ENCODE data around the gene SET. TPM values are rescaled to one million over a fixed set of nuclear protein-coding genes. Genes with fewer than 3 reads are reported as not detected.
A peak's percentile ranks its signal among the peaks of the same experiment; 100 is the strongest.

SET gene
- polyA plus RNA-seq, 4 donors: 556 to 701 (median 612) TPM

DNA sequence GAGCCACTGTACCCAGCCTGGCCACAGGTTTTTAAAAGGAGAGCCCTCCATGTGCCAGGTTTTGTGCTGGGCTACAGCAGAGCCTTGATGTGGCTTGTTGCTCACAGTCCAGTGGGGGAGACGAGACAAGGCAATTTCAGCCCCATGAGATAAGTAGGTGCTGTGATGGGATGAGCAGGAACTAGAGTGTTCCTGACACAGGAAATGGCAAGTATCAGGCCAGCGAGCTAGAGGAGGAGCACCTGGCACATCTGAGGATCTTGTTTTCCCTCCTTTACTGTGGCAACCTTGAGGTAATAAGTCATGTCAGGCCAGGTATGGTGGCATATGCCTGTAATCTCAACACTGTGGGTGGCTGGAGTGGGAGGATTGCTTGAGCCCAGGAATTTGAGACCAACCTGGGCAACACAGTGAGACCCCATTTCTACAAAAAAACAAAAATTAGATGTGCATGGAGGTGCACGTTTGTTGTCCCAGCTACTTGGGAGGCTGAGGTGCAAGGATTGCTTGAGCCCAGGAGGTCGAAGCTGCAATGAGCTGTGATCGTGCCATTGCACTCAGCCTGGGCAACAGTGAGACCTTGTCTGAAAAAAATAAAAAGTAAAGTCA lies 38.7 kb downstream of the SET start:
- no peak for DNase-seq (ENCODE audit: low read depth in 4 of 4, low spot score in 2 of 4)

DNA sequence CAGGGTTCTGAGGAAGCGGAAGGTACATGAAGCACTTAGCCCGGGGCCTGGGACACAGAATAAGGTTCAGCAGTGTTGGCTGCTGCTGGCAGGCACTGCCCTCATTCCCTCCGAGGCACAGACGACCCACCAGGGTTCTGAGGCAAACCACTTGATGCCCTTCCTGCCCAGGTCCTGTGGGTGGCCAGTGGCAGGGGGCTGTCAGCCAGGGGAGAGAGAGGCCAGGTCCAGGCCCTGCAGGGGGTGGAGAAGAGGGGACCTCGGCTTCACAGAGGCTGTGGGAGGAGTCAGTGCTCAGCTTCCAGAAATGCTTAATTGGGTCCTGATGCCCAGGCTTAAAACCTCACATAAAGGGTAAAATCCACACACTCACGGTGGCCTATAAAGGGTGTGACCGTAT lies 39.3 kb downstream of the SET start:
- DNase-seq (ENCODE audit: low read depth in 4 of 4, low spot score in 2 of 4): no peak

DNA sequence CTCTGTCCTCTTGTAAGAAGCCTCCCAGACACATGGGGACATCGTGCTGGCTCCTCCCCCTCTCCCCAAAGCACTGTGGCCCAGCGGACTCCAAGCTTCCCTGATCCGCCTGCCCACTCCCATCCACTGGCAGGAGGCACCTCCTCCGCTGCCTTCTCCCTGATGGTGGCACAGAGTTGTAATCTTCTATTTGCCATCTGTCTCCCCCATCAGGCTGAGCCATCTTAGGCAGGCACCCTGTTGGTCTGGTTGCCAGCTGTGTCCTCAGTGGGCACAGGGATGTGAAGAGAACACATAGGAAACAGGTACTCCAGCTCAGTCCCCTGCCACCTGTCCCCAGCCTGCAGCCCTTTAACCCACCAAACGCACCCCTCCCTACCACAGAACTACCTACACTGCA lies 40.3 kb downstream of the SET start:
- DNase-seq (ENCODE audit: low read depth in 4 of 4, low spot score in 2 of 4): no peak

DNA sequence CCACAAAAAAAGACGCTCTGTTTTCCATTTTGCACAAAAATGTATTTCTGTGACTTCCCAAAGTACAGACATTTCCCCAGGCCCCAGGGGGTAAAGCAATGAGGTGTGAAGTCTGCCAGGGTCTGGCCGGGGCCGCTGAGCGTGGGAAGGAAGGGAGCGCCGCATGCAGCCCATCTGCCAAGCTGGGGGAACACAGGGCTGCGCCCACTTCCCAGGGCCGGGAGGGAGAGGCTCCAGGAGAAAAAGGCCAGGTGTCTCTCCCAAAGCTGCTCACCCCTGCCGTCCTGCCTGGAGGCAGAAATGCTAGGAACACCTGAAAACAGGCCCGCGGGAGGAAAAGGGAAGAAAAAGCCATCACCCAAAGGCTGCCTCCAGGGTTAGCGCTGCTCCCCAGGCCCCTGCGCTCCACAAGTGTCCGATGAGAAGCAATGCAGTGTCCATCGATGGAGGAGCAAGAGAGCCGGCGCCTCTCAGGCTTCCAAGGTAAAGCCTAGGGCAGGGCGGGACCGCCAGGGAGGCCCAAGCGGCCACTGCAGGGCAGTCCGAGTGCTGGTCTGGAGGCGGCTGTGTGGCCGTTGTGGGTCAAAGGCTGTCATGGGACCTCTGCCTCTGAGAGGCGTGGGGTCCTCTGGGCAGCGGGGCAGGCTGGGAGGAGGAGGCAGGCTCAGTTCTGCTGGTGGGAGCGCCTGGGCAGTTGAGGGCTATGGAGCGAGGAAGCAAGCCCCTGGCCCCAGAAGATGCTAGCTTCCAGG lies 40.9 kb downstream of the SET start:
- DNase-seq (ENCODE audit: low read depth in 4 of 4, low spot score in 2 of 4): no peak

DNA sequence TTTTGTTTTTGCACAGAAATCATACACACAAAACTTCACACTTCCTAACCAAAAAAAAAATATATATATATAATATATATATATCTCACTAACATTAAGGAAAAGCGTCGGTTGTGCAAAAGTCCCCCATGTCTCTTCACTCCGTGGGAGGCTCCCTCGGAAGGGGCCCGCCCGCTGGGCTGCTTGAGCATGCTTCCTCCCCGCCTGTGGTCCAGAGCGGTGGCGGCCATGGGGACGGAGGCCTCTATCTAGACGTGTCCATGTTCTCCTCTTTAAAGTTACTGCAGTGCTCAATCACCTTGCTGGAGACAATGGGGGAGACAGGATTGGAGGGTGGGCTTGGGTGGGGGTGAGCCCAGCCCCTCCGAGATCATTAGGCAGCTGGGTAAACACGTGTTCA lies 42.1 kb downstream of the SET start:
- no peak for DNase-seq (ENCODE audit: low read depth in 4 of 4, low spot score in 2 of 4)

DNA sequence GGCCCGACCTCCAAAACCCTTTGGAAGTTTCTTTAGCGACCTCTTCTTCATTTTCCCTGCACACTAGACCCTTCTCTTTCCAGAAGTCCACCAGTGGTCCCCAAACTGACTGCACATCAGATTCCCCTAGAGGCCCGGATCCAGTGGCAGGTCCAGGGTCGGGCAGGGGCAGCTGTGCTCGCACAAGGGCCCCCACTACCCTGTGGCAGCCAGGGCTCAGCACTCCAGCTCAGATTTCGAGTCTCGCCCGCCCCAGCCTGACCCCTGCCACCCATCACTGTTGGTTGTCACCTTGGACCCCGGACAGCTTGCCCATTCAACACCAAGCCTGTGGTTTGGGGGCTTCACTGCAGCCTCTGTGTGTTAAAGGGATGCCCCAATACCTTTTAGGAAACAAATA lies 42.7 kb downstream of the SET start:
- DNase-seq (ENCODE audit: low read depth in 4 of 4, low spot score in 2 of 4): no peak

DNA sequence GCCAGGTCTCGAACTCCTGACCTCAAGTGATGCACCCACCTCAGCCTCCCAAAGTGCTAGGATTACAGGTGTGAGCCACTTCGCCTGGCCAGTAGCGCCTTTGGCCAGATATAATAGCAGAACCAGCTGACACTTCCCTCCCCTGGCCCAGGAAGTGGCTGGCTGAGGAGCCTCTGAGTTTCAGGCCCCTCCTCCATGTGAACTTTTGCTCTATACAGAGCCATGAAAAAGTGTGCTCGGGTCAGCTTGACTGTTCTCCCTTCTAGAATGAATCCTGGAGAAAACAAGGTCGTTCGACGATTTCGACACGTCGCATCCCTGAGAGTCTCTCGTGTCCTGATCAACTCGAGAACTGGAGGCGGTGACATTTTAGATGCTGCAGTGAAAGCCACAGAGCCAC lies 43.6 kb downstream of the SET start:
- DNase-seq (ENCODE audit: low read depth in 4 of 4, low spot score in 2 of 4): no peak

DNA sequence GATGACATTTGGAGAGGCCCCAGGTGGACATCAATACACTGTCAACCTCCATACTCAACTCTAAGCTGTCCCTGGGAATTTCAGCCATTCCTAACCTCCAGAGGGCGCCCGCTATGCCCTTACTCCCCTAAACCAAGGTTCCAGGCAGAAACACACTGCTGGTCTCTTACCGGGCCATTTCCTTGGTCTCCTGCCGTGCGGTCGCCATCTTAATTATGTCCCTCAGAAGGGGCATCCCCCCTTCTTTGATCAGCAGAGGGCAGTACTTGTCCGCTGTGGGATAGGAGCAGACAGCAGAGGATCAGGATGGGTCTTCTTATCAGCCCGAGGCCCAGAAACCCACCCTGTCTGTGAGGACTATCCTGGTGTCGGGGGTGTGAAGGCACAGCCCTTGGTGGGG lies 44.2 kb downstream of the SET start:
- DNase-seq (ENCODE audit: low read depth in 4 of 4, low spot score in 2 of 4): peak in 3 of 4 donors; percentile 51 to 73 (median 57)

DNA sequence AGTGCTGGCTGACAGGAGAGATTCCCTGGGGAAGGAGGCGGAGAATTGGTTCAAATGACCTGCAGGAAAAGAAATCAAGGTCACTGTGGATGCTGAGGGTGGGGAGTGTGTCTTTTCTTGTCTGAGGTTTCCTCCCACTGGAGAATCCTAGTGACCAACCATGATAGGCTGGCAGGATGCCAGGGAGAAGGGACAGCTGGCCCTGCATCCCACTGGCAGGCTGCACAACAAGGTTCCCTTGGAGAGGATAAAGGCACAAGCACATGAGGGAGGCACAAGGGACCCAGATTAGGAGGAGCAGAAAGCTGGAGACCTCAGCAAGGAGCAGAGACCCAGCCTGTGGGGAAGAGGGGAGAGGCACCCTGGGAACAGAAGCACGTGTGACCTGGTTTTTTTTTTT lies 46.4 kb downstream of the SET start:
- no peak for DNase-seq (ENCODE audit: low read depth in 4 of 4, low spot score in 2 of 4)

DNA sequence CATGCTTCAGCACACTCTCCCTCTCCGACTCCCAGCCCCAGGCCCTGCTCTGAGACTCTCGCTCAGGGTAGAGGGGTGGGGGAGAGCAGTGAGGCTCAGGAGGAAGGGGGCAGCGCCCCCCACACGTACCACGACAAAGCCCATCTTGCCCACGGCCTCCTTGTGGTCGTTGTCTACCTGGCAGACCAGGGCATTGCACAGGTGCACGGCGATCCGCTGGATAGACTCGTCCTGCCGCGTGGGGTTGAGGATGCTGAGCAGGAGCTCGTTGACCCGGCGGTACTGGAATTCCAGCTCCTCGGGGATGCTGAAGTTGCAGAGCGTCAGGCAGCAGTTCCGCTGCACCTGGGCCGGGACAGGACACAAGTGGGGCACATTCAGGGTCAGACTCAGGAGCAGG lies 53.4 kb downstream of the SET start:
- no peak for DNase-seq (ENCODE audit: low read depth in 4 of 4, low spot score in 2 of 4)

DNA sequence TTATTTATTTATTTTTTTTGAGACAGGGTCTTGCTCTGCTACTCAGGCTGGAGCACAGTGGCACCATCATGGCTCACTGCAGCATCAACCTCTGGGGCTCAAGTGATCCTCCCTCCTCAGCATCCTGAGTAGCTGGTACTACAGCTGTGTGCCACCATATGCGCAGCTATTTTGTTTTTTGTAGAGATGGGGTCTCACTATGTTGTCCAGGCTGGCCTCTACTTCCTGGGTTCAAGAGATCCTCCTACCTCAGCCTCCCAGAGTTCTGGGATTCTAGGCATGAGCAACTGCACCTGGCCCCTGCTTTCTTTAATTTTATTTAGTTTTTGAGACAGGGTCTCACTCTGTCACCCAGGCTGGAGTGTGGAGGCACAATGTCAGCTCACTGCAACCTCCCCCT lies 54.4 kb downstream of the SET start:
- DNase-seq (ENCODE audit: low read depth in 4 of 4, low spot score in 2 of 4): no peak

Other genes starting within 250 kb of the SET start
- gene ODF2, start 233.2 kb upstream of the SET start, polyA plus RNA-seq (ENCODE audit: insufficient read length in 4 of 4): 10 to 100 TPM; 36.0 to 57.2 (median 46.6) TPM
- gene GLE1, start 184.5 kb upstream of the SET start, polyA plus RNA-seq (ENCODE audit: insufficient read length in 4 of 4): 10 to 100 TPM; 27.9 to 30.9 (median 29.9) TPM
- 100 to 1,000 TPM; 286 to 440 (median 375) TPM for gene SPTAN1, start 136.6 kb upstream of the SET start, polyA plus RNA-seq (ENCODE audit: insufficient read length in 4 of 4)
- gene DYNC2I2, start 32.4 kb upstream of the SET start, polyA plus RNA-seq (ENCODE audit: insufficient read length in 4 of 4): 10 to 100 TPM; 55.5 to 95.5 (median 78.0) TPM
- gene PKN3, start 13.3 kb downstream of the SET start, polyA plus RNA-seq (ENCODE audit: insufficient read length in 4 of 4): 10 to 100 TPM in 3 of 4 donors, 1 to 10 TPM in 1; 6.9 to 15.6 (median 12.5) TPM
- 10 to 100 TPM; 15.6 to 26.2 (median 20.7) TPM for gene ZDHHC12, start 34.9 kb downstream of the SET start, polyA plus RNA-seq (ENCODE audit: insufficient read length in 4 of 4)
- gene ZER1, start 82.7 kb downstream of the SET start, polyA plus RNA-seq (ENCODE audit: insufficient read length in 4 of 4): 10 to 100 TPM; 33.5 to 43.9 (median 37.0) TPM
- 10 to 100 TPM; 35.4 to 41.7 (median 37.4) TPM for gene TBC1D13, start 98.0 kb downstream of the SET start, polyA plus RNA-seq (ENCODE audit: insufficient read length in 4 of 4)
- gene ENDOG, start 129.3 kb downstream of the SET start, polyA plus RNA-seq (ENCODE audit: insufficient read length in 4 of 4): 10 to 100 TPM in 2 of 4 donors, 1 to 10 TPM in 2; 6.8 to 16.4 (median 12.6) TPM
- gene SPOUT1, start 140.6 kb downstream of the SET start, polyA plus RNA-seq (ENCODE audit: insufficient read length in 4 of 4): 10 to 100 TPM; 31.8 to 52.4 (median 40.3) TPM
- gene KYAT1, start 192.7 kb downstream of the SET start, polyA plus RNA-seq (ENCODE audit: insufficient read length in 4 of 4): 10 to 100 TPM; 17.0 to 31.0 (median 25.5) TPM
- gene LRRC8A, start 192.9 kb downstream of the SET start, polyA plus RNA-seq (ENCODE audit: insufficient read length in 4 of 4): 10 to 100 TPM; 26.8 to 34.8 (median 30.8) TPM
- gene PHYHD1, start 231.8 kb downstream of the SET start, polyA plus RNA-seq (ENCODE audit: insufficient read length in 4 of 4): 10 to 100 TPM; 55.6 to 69.5 (median 62.4) TPM